Astrocyte (in vitro differentiated cells and primary cell): Measurements from ENCODE around the gene KIAA0825. TPM values are rescaled to one million over a fixed set of nuclear protein-coding genes. Genes with fewer than 3 reads are reported as not detected.
A peak's percentile ranks its signal among the peaks of the same experiment; 100 is the strongest.

Source experiments
- DNase-seq: peaks from one replicate; pipeline ENCODE4 v3.0.0-alpha.2; 2010; ENCODE audit warnings: low read depth
- FAIRE-seq: peaks from 2 replicates; lab custom pipeline; 2011; peaks lifted over from hg19 to GRCh38; lab: Jason Lieb, UNC
- H2AFZ ChIP-seq: 2 replicates; pipeline ENCODE4 v1.6.0; 2012; ENCODE audit warnings: low read depth, low read length, inconsistent platforms
- H3K27ac ChIP-seq: 2 replicates; pipeline ENCODE4 v1.5.1; 2011; ENCODE audit warnings: low read depth, low read length, inconsistent platforms
- H3K27me3 ChIP-seq: 2 replicates; pipeline ENCODE4 v1.6.0; 2011; ENCODE audit warnings: low read length, inconsistent platforms; ENCODE audit not compliant: insufficient read depth
- H3K36me3 ChIP-seq: 2 replicates; pipeline ENCODE4 v1.5.1; 2011; ENCODE audit warnings: low read length, inconsistent platforms; ENCODE audit not compliant: insufficient read depth
- H3K4me1 ChIP-seq: 2 replicates; pipeline ENCODE4 v1.5.1; 2011; ENCODE audit warnings: low read length, inconsistent platforms; ENCODE audit not compliant: insufficient read depth
- H3K4me2 ChIP-seq: 2 replicates; pipeline ENCODE4 v1.6.0; 2012; ENCODE audit warnings: low read length, inconsistent platforms
- H3K4me3 ChIP-seq: 2 replicates; pipeline ENCODE4 v1.5.1; 2011; ENCODE audit warnings: low read depth, mild to moderate bottlenecking, low read length, inconsistent platforms; ENCODE audit not compliant: insufficient read depth
- H3K79me2 ChIP-seq: 2 replicates; pipeline ENCODE4 v1.6.0; 2012; ENCODE audit warnings: mild to moderate bottlenecking, low read length, inconsistent platforms; ENCODE audit not compliant: insufficient read depth
- H3K9ac ChIP-seq: 2 replicates; pipeline ENCODE4 v1.6.0; 2012; ENCODE audit warnings: mild to moderate bottlenecking, low read length, inconsistent platforms
- H3K9me3 ChIP-seq: 2 replicates; pipeline ENCODE4 v1.5.1; 2012; ENCODE audit warnings: low read depth, mild to moderate bottlenecking, low read length, inconsistent platforms; ENCODE audit not compliant: insufficient read depth
- H4K20me1 ChIP-seq: 2 replicates; pipeline ENCODE4 v1.6.0; 2012; ENCODE audit warnings: low read length, inconsistent platforms; ENCODE audit not compliant: insufficient read depth
- H3K27ac Mint-ChIP-seq: one replicate; pipeline ENCODE4 v1.8.0; 2021; ENCODE audit warnings: mild to moderate bottlenecking, mixed read lengths; ENCODE audit not compliant: unreplicated experiment
- H3K27me3 Mint-ChIP-seq: one replicate; pipeline ENCODE4 v1.8.0; 2021; ENCODE audit warnings: low read depth, mixed read lengths; ENCODE audit not compliant: unreplicated experiment
- H3K36me3 Mint-ChIP-seq: one replicate; pipeline ENCODE4 v1.8.0; 2021; ENCODE audit warnings: low read depth, mixed read lengths; ENCODE audit not compliant: unreplicated experiment
- H3K4me1 Mint-ChIP-seq: one replicate; pipeline ENCODE4 v1.8.0; 2021; ENCODE audit warnings: low read depth, mixed read lengths; ENCODE audit not compliant: unreplicated experiment
- H3K4me3 Mint-ChIP-seq: one replicate; pipeline ENCODE4 v1.8.0; 2021; ENCODE audit warnings: mild to moderate bottlenecking, moderate library complexity, mixed read lengths; ENCODE audit not compliant: unreplicated experiment
- H3K9me3 Mint-ChIP-seq: one replicate; pipeline ENCODE4 v1.8.0; 2021; ENCODE audit warnings: mild to moderate bottlenecking, mixed read lengths; ENCODE audit not compliant: unreplicated experiment
- EZH2 ChIP-seq: IDR thresholded peaks from 2 replicates; pipeline ENCODE4 v1.6.1; 2012; ENCODE audit warnings: mild to moderate bottlenecking, low read length, inconsistent platforms; ENCODE audit not compliant: insufficient read depth
- total RNA-seq: library from RNA; stranded (reverse); gene quantifications from 2 replicates; pipeline ENCODE4 v1.2.1, GENCODE V29; 2021
- TF ChIP-seq, protein P1 (sequence below): IDR thresholded peaks from 2 replicates; pipeline ENCODE4 v1.5.1; 2011; ENCODE audit warnings: low read depth, mild to moderate bottlenecking, inconsistent platforms, low read length, moderate library complexity; ENCODE audit not compliant: insufficient read depth

Gene KIAA0825
- total RNA-seq, 1 donor from 2014 or later: 2.5 TPM

DNA sequence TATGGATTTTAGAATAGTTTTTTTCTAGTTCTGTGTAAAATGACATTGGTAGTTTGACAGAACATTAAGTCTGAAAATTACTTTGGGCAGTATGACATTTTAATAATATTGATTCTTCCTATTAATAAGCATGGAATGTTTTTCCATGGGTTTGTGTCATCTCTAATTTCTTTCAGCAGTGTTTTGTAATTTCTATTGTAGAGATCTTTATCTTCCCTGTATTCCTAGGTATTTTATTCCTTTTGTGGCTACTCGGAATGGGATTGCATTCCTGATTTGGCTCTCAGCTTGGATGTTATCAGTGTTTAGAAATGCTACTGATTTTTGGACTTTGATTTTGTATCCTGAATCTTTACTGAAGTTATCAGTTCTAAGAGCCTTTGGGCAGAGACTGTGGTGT is 420.4 kb downstream of the KIAA0825 start:
- peak; percentile 36 for DNase-seq
- peaks cover 3% of the 10 kb centered on the region for H3K9me3 Mint-ChIP-seq
- no peaks in the 10 kb centered on the region for H3K36me3 Mint-ChIP-seq
- no peaks in the 10 kb centered on the region for H3K79me2 ChIP-seq
- no peak overlapping the region for H3K27ac ChIP-seq
- H3K4me3 Mint-ChIP-seq: no peak overlapping the region
- TF ChIP-seq, protein P1, sequence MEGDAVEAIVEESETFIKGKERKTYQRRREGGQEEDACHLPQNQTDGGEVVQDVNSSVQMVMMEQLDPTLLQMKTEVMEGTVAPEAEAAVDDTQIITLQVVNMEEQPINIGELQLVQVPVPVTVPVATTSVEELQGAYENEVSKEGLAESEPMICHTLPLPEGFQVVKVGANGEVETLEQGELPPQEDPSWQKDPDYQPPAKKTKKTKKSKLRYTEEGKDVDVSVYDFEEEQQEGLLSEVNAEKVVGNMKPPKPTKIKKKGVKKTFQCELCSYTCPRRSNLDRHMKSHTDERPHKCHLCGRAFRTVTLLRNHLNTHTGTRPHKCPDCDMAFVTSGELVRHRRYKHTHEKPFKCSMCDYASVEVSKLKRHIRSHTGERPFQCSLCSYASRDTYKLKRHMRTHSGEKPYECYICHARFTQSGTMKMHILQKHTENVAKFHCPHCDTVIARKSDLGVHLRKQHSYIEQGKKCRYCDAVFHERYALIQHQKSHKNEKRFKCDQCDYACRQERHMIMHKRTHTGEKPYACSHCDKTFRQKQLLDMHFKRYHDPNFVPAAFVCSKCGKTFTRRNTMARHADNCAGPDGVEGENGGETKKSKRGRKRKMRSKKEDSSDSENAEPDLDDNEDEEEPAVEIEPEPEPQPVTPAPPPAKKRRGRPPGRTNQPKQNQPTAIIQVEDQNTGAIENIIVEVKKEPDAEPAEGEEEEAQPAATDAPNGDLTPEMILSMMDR: no peak
- TF ChIP-seq EZH2: no peak
- H3K9me3 ChIP-seq: no peaks in the 10 kb centered on the region
- H3K27me3 ChIP-seq: no peaks in the 10 kb centered on the region
- H3K4me1 Mint-ChIP-seq: peaks cover 2% of the 10 kb centered on the region
- FAIRE-seq: no peak
- H2AFZ ChIP-seq: no peak overlapping the region
- no peak overlapping the region for H3K4me3 ChIP-seq
- no peak overlapping the region for H3K27ac Mint-ChIP-seq
- no peak overlapping the region for H3K4me2 ChIP-seq
- H3K36me3 ChIP-seq: no peaks in the 10 kb centered on the region
- H3K9ac ChIP-seq: no peak overlapping the region
- no peaks in the 10 kb centered on the region for H4K20me1 ChIP-seq
- no peaks in the 10 kb centered on the region for H3K27me3 Mint-ChIP-seq
- H3K4me1 ChIP-seq: no peaks in the 10 kb centered on the region

DNA sequence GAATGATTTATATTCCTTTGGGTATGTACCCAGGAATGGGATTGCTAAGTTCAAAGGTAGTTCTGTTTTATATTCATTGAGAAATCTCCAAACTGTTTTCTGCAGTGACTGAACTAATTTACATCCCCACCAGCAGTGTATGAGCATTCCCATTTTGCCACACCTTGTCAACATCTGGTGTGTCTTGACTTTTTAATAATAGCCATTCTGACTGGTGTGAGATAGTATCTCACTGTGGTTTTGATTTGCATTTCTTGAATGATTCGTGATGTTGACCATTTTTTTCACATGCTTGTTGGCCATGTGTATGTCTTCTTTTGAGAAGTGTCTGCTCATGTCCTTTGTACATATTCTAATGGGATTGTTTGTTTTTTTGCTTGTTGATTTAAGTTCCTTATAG is 421.5 kb downstream of the KIAA0825 start:
- no peak overlapping the region for H3K9ac ChIP-seq
- Mint-ChIP-seq H3K27me3 (no peaks in the 10 kb centered on the region), H3K4me3 (no peak overlapping the region), H3K9me3 (peaks cover 3% of the 10 kb centered on the region), H3K4me1 (peaks cover 2% of the 10 kb centered on the region), H3K27ac (no peak overlapping the region), H3K36me3 (no peaks in the 10 kb centered on the region)
- no peak for TF ChIP-seq EZH2
- TF ChIP-seq, protein P1: no peak
- peak; percentile 8 for DNase-seq
- no peak overlapping the region for H3K4me3 ChIP-seq
- no peak overlapping the region for H2AFZ ChIP-seq
- peak; percentile 29 for FAIRE-seq
- H3K9me3 ChIP-seq: no peaks in the 10 kb centered on the region
- no peak overlapping the region for H3K4me2 ChIP-seq
- no peaks in the 10 kb centered on the region for H3K79me2 ChIP-seq
- no peaks in the 10 kb centered on the region for H3K27me3 ChIP-seq
- no peaks in the 10 kb centered on the region for H3K4me1 ChIP-seq
- H3K36me3 ChIP-seq: no peaks in the 10 kb centered on the region
- H3K27ac ChIP-seq: no peak overlapping the region
- H4K20me1 ChIP-seq: no peaks in the 10 kb centered on the region

- Histone ChIP-seq H3K36me3 (no peaks in the 10 kb centered on the region), H3K9me3 (no peaks in the 10 kb centered on the region), H3K4me1 (no peaks in the 10 kb centered on the region), H4K20me1 (no peaks in the 10 kb centered on the region), H3K27ac (no peak overlapping the region), H2AFZ (no peak overlapping the region), H3K27me3 (no peaks in the 10 kb centered on the region), H3K79me2 (no peaks in the 10 kb centered on the region), H3K4me3 (no peak overlapping the region), H3K4me2 (no peak overlapping the region), H3K9ac (no peak overlapping the region)
- no peak for TF ChIP-seq EZH2
- TF ChIP-seq, protein P1: no peak
- Mint-ChIP-seq H3K27ac (no peak overlapping the region), H3K27me3 (no peaks in the 10 kb centered on the region), H3K36me3 (no peaks in the 10 kb centered on the region), H3K4me1 (no peaks in the 10 kb centered on the region), H3K4me3 (no peak overlapping the region), H3K9me3 (peaks cover 5% of the 10 kb centered on the region)
- FAIRE-seq: no peak
- DNase-seq: no peak
Measured at GRCh38 chr5:94192658-94193391, 425.6 kb downstream of the KIAA0825 start.
